NK-92 treated with Interleukin-12 subunit alpha and Interleukin-12 subunit beta, amount 100 ng/mL, for 24 hours (cell line): ENCODE results near the gene COQ7.

ENCODE experiments used
- DNase-seq: peaks from one replicate; lab custom pipeline; 2025; lab: John Stamatoyannopoulos, UW

Gene COQ7

GRCh38 chr16:19067349-19068236 is at the start of gene COQ7:
COQ7 (plus strand) TSS chr16:19067614; CDS start chr16:19067665, 51 bp downstream.
- DNase-seq = peak; percentile 98

DNA sequence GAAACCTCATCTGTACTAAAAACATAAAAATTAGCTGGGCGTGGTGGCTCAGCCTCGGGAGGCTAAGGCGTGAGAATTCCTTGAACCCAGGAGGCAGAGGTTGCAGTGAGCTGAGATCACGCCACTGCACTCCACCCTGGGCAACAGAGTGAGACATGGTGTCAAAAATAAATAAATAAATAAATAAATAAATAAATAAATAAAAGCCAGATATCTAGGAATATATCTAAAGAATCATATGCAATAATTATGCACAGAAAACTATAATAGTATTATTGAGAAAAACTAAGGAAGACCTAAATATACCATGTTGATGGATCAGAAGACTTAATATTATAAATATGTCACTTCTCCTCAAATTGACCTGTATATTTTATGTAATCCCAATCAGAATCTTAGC is 46.7 kb upstream of the COQ7 start:
- DNase-seq = no peak

DNA sequence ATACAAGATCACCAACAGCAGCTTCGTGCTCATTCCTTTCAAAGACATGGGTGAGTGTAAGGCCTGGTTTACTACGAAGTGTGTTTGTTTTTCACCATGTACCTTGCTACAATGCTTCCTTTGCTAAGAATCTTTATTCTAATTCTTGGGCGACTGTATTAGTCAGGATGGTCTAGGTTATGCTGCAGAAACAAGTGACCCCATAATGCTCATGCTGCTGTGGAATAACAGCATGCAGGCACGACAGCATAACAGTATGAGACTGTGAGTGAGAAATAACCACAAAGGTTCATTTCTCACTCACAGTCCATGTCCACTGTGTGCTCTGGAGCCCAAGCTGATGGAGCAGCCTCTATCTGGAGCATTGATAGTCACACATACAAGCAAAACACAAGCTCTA is 45.7 kb upstream of the COQ7 start:
- no peak for DNase-seq

- no peak for DNase-seq
These were observed 40.0 kb upstream of the COQ7 start for GRCh38 chr16:19027416-19027815.

- no peak for DNase-seq
These were observed 37.4 kb upstream of the COQ7 start for GRCh38 chr16:19029980-19030379.

GRCh38 chr16:19031738-19032137 is 35.7 kb upstream of the COQ7 start:
- no peak for DNase-seq

GRCh38 chr16:19033761-19034160 is 33.7 kb upstream of the COQ7 start:
- no peak for DNase-seq

DNA sequence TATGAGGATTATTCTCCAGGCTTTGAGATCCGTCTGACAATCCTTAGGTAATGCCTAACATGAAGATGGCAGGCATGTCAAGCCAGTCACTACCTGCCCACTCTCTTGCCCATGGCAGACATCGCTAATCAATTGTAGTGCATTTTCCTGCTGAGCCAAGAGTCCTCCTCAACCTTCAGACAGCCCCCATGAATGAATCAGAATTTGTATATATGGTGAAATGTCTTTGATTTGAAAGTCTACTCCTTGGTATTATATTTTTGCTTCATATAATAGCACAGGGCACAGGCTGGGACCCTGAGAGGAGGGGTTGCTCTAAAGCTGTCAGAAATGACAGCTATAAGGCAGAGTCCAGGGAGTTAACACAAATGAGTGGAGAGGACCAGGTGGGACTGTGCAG is 27.0 kb upstream of the COQ7 start:
- DNase-seq = no peak

DNA sequence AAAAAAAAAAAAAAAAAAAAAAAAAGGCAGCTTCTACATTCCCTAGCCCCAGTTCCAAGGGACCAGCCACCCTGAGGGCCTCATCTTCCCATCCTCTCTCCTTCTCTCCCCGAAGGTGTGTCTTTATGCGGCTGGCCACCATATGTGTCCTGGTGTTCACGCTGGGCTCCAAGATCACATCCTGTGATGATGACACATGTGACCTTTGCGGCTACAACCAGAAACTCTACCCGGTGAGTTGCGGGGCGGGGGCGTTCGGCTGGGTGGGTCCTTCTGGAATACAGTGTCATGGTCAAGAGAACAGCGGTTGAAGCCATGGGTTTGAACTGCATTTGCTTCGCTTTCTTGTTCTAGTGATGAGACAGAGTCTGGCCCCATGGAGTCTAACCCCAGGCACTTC is 22.6 kb upstream of the COQ7 start:
- no peak for DNase-seq

GRCh38 chr16:19046062-19046461 is 21.4 kb upstream of the COQ7 start:
- DNase-seq = no peak

DNA sequence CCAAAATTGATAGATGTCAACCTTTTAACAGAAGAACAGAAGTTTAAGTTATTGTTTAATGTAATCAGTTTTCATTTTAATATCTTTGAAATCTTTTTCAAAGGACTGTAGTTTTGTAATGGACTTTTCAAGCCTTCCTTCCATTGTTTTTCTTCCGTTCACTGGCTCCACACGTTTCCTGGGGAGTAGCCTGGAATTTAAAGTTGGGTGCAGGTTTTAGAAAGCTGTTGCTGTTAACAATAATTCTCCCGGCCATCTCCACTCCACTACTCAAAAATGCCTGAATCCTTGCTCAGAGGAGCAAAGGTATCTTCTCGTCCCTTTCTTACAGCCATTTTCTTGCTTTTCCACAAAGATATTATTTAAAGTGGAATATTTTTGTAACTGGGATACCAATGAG is 4.7 kb upstream of the COQ7 start:
- no peak for DNase-seq

DNA sequence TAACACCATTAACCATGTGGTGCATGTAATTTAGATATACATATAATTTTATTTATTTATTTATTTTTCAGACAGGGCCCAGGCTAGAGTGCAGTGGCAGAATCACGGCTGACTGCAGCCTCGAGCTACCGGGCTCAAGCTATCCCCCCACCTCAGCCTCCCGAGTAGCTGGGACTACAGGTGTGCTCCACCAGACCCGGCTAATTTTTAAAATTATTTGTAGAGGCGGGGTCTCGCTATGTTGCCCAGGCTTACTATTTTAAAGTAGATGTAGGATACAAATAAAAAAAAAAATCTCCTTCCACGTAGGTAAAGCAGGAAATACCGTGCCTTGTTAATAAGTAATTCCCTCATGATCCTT is 446 bp upstream of the COQ7 start:
- DNase-seq = no peak

- DNase-seq = no peak
These were observed 912 bp downstream of the COQ7 start for GRCh38 chr16:19068237-19068815.

GRCh38 chr16:19071811-19072777 is 4.7 kb downstream of the COQ7 start:
- DNase-seq = peak; percentile 17

GRCh38 chr16:19073344-19073743 is 5.9 kb downstream of the COQ7 start:
- DNase-seq = peak; percentile 18

- no peak for DNase-seq
These were observed 6.4 kb downstream of the COQ7 start for GRCh38 chr16:19073863-19074262.

DNA sequence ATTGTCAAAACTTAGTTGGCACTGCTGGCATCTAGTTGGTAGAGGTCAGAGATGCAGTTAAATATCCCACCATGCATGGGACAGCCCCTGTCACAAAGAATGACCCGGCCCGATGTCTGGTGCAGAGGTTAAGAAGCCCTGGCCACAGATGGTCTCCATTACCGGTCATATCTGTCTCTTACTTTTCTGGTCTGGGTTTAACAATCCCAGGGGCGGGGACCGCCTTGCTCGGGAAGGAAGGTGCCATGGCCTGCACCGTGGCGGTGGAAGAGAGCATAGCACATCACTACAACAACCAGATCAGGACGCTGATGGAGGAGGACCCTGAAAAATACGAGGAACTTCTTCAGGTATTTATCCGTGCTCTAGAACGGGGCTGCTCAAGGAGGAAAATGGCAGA is 8.1 kb downstream of the COQ7 start:
- no peak for DNase-seq

DNA sequence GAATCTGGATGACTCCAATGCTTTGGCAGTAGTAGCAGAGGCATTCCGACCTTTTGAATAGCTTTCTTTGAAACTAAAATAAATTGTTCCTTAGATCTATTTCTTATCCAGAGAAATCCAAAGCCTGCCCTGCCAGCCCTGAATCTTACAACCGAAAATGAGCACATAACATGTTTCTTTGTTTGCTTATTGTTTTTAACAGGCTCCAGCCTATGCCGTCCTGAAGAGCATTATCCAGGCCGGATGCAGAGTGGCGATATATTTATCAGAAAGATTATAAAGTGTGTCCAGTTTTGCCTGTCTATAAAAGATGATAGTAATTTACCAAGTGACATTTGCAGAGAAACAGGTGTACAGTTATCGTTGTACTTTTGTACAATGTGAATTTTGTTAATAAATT is 10.5 kb downstream of the COQ7 start:
- DNase-seq = no peak

GRCh38 chr16:19083670-19084069 is 16.3 kb downstream of the COQ7 start:
- DNase-seq = no peak

GRCh38 chr16:19084139-19084538 is 16.7 kb downstream of the COQ7 start:
- DNase-seq = no peak

DNA sequence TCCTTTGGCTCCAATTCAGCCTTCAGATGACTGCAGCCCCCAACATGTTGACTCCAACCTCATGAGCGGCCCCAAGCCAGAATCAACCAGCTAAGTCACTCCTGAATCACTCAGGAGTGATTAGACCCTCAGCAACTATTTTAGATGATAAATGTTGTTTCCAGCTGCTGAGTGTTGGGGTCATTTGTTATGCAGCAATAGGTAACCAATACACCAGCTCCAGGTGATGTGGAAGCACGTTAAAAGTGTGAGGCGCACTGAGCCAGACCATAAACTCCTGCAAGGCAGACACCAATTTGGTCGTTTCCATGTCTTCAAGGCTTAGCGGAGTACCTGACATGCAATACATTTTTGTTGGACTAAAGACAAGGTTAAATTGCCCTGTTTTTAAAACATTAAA is 17.5 kb downstream of the COQ7 start:
- no peak for DNase-seq

DNA sequence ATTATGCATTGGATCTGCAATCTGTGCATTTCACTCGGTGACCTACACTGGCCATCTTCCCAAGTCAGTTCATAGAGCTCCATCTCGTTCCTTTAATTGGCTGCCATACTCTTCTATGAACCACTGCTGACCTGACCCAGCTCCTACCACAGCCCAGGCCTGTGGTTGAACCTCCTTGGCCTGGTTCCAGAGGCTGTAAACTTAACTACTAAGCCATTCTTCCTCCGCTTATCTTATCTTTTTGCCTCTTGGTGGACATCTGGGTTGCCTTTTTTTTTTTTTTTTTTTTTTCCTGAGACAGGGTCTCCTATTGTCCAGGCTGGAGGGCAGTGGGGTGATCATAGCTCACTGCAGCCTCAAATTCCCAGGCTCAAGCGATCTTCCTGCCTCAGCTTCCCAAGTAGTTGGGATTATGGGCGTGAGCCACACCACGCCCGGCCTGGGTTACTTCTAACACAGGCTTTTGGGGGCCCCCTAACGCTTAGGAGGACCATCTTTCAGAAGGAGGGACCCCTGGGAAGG is 18.3 kb downstream of the COQ7 start:
- no peak for DNase-seq
